Thyroid gland (tissue), 4 donors: ENCODE measurements around the gene PRXL2B.

ENCODE experiments used
- POLR2A ChIP-seq, 2 donors: fragments of 450-650 bp; IDR thresholded peaks; one replicate each; pipeline ENCODE4 v1.6.1; 2017; ENCODE audit warnings: antibody characterized with exemption in 2 of 2, mild to moderate bottlenecking in 2 of 2, moderate library complexity in 1 of 2
- TF ChIP-seq, protein P1 (sequence below), 6 experiments: fragments of 200-600 bp in 3 of 6; fragments of 450-650 bp in 3 of 6; sonication (generic) in 3 of 6; IDR thresholded peaks; one replicate each; pipeline ENCODE4 v1.5.1; 2016 to 2019; ENCODE audit warnings: antibody characterized with exemption in 6 of 6, mild to moderate bottlenecking in 2 of 6, inconsistent platforms in 1 of 6, moderate library complexity in 1 of 6

DNA sequence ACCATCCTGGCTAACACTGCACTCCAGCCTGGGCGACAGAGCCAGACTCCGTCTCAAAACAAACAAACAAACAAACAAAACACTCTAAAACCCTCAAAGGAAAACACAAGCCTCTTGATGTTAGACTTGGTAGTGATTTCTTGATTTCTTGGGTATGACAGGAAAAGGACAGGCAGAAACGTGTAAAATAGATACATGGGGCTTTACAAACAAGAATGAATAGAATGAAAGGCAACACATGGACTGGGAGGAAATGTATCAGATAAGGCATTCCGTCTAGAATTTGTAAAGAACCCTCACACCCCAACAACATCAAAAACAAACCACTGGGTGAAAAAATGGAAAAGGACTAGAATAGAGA, 7.8 kb upstream of the PRXL2B start:
- TF ChIP-seq, protein P1, sequence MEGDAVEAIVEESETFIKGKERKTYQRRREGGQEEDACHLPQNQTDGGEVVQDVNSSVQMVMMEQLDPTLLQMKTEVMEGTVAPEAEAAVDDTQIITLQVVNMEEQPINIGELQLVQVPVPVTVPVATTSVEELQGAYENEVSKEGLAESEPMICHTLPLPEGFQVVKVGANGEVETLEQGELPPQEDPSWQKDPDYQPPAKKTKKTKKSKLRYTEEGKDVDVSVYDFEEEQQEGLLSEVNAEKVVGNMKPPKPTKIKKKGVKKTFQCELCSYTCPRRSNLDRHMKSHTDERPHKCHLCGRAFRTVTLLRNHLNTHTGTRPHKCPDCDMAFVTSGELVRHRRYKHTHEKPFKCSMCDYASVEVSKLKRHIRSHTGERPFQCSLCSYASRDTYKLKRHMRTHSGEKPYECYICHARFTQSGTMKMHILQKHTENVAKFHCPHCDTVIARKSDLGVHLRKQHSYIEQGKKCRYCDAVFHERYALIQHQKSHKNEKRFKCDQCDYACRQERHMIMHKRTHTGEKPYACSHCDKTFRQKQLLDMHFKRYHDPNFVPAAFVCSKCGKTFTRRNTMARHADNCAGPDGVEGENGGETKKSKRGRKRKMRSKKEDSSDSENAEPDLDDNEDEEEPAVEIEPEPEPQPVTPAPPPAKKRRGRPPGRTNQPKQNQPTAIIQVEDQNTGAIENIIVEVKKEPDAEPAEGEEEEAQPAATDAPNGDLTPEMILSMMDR (IDR thresholded peaks at IDR 0.05) = no peak
- no peak for TF ChIP-seq POLR2A (IDR thresholded peaks at IDR 0.05)
